Lung (tissue), 12 donors: ENCODE results near the gene BCL2L1. TPM values are rescaled to one million over a fixed set of nuclear protein-coding genes. Genes with fewer than 3 reads are reported as not detected.
A peak's percentile ranks its signal among the peaks of the same experiment; 100 is the strongest.

Experiments used
- ATAC-seq: fragments of 200-7000 bp; cut with Tn5 transposase; one replicate; pipeline ENCODE4 v1.9.1; 2020; ENCODE audit warnings: moderate number of reproducible peaks; ENCODE audit not compliant: insufficient read depth, low FRiP score
- DNase-seq, 3 donors: peaks; one replicate each; pipeline ENCODE4 v3.0.0-alpha.2; 2013 to 2017
- H3K27ac ChIP-seq, 2 donors: one replicate each; pipeline ENCODE4 v1.5.1; 2013; ENCODE audit warnings: mild to moderate bottlenecking in 2 of 2, moderate library complexity in 2 of 2, control low read depth in 1 of 2, inconsistent platforms in 1 of 2, low read depth in 1 of 2, low read length in 1 of 2
- H3K27me3 ChIP-seq, 3 donors: one replicate each; pipeline ENCODE4 v1.5.1; 2013; ENCODE audit warnings: low read length in 2 of 3; ENCODE audit not compliant: control insufficient read depth in 3 of 3, insufficient read depth in 3 of 3
- H3K36me3 ChIP-seq, 4 donors: one replicate each; pipeline ENCODE4 v1.5.1; 2013; ENCODE audit warnings: low read length in 4 of 4, mild to moderate bottlenecking in 1 of 4, moderate library complexity in 1 of 4; ENCODE audit not compliant: control insufficient read depth in 4 of 4, insufficient read depth in 4 of 4
- H3K4me1 ChIP-seq, 5 donors: one replicate each; pipeline ENCODE4 v1.5.1; 2013; ENCODE audit warnings: low read length in 5 of 5, mild to moderate bottlenecking in 2 of 5, moderate library complexity in 1 of 5; ENCODE audit not compliant: control insufficient read depth in 5 of 5, insufficient read depth in 5 of 5
- H3K4me3 ChIP-seq: one replicate; pipeline ENCODE4 v1.5.1; 2013; ENCODE audit warnings: mild to moderate bottlenecking, control low read depth, moderate library complexity
- H3K9ac ChIP-seq, 2 donors: one replicate each; pipeline ENCODE4 v1.5.1; 2013; ENCODE audit warnings: low read length in 2 of 2, control low read depth in 1 of 2; ENCODE audit not compliant: insufficient read depth in 1 of 2
- H3K9me3 ChIP-seq, 4 donors: one replicate each; pipeline ENCODE4 v1.5.1; 2013; ENCODE audit warnings: low read length in 3 of 4, mild to moderate bottlenecking in 1 of 4, moderate library complexity in 1 of 4; ENCODE audit not compliant: control insufficient read depth in 4 of 4, insufficient read depth in 3 of 4
- WGBS, 2 donors: extraction: QIAGEN DNeasy Blood & Tissue Kit; methylation state at CpG; one replicate each; pipeline ENCODE4 v1.1.7; 2013; 5-methylcytosine and 5-hydroxymethylcytosine counted together
- polyA plus RNA-seq, 2 donors: library from polyadenylated mRNA; stranded (reverse); fragments of 200-250 nt; gene quantifications; one replicate each; pipeline ENCODE4 v1.2.1, GENCODE V29; 2013
- total RNA-seq, 2 donors: library from RNA; depleted of rRNA in 1 of 2; stranded (reverse); fragments of >200 nt in 1 of 2; gene quantifications; one replicate each; pipeline ENCODE4 v1.2.1, GENCODE V29; 2014 to 2021
- TF ChIP-seq, protein P1 (sequence below): IDR thresholded peaks from 2 replicates; pipeline ENCODE4 v1.5.1; 2012; ENCODE audit warnings: mild to moderate bottlenecking; ENCODE audit errors: control extremely low read depth, extremely low read depth
- donor health status: control.
- donor health status: control.
- donor health status: Bipolar disorder and iron deficiency.
- donor health status: healthy.
- donor health status: DM: yes; HTN: yes; CAD: no.

The BCL2L1 gene
- total and polyA plus RNA-seq, 4 donors = 107 to 150 (median 117) TPM

DNA sequence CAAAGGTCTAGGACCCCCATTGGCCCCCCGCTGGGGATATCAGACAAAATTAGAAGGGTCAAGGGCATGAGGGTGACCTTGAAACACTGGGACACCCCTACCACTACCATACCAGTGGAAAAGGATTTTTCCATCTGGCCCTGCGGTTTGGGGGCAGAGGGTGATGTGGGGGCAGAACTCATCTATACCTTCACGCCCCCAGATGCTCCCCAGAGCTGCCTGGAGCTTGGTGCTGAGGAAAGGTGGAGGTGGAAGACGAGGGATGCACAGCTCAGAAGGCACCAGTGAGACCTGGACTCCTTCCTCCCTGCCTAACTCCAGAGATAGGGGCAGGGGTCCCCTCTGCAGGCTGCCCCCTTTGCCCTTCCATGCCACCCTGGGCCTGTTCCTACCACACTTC is 83.9 kb downstream of the BCL2L1 start:
- no peak overlapping the region for H3K9ac ChIP-seq
- ATAC-seq (no peak), DNase-seq (no peak)
- WGBS, 2 donors = 85 to 99% methylated on average over 4 of the region's 4 CpGs
- TF ChIP-seq, protein P1, sequence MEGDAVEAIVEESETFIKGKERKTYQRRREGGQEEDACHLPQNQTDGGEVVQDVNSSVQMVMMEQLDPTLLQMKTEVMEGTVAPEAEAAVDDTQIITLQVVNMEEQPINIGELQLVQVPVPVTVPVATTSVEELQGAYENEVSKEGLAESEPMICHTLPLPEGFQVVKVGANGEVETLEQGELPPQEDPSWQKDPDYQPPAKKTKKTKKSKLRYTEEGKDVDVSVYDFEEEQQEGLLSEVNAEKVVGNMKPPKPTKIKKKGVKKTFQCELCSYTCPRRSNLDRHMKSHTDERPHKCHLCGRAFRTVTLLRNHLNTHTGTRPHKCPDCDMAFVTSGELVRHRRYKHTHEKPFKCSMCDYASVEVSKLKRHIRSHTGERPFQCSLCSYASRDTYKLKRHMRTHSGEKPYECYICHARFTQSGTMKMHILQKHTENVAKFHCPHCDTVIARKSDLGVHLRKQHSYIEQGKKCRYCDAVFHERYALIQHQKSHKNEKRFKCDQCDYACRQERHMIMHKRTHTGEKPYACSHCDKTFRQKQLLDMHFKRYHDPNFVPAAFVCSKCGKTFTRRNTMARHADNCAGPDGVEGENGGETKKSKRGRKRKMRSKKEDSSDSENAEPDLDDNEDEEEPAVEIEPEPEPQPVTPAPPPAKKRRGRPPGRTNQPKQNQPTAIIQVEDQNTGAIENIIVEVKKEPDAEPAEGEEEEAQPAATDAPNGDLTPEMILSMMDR = no peak
- no peaks in the 10 kb centered on the region for H3K36me3 ChIP-seq
- no peaks in the 10 kb centered on the region for H3K27me3 ChIP-seq
- H3K9me3 ChIP-seq = no peaks in the 10 kb centered on the region
- peak overlapping the region in 1 of 2 donors; percentile 16 for H3K27ac ChIP-seq
- peaks cover 0 to 20% (median under 1%) of the 10 kb centered on the region in 5 donors for H3K4me1 ChIP-seq
- no peak overlapping the region for H3K4me3 ChIP-seq

DNA sequence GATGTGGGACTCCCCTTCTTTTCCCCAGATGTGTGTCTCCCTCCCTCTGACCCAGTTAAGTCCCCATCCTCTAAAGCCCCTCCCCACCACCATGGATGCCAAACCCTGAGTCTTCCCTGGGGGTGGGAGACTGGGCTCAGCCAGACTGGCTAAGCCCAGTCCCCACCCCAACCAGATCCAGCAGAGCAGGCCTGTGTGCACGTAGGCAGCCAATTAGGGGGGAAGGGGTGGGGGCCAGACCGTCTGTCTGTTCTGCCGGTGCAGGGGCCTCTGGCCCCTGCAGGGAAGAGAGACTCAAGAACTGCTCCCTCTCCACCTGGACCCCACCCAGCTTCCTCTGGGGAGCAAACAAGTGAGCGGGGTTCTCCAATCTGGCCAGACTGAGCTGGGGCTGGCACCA is 84.4 kb downstream of the BCL2L1 start:
- ATAC-seq (no peak), DNase-seq (peak; percentile 38 to 79 (median 42))
- Histone ChIP-seq H3K9ac (no peak overlapping the region), H3K4me1 (peaks cover 0 to 24% (median 5%) of the 10 kb centered on the region in 5 donors), H3K4me3 (no peak overlapping the region), H3K9me3 (no peaks in the 10 kb centered on the region), H3K36me3 (no peaks in the 10 kb centered on the region), H3K27ac (peak overlapping the region in 1 of 2 donors; percentile 34), H3K27me3 (no peaks in the 10 kb centered on the region)
- TF ChIP-seq, protein P1 = no peak
- WGBS, 2 donors = 73 to 79% methylated on average over 4 of the region's 4 CpGs

DNA sequence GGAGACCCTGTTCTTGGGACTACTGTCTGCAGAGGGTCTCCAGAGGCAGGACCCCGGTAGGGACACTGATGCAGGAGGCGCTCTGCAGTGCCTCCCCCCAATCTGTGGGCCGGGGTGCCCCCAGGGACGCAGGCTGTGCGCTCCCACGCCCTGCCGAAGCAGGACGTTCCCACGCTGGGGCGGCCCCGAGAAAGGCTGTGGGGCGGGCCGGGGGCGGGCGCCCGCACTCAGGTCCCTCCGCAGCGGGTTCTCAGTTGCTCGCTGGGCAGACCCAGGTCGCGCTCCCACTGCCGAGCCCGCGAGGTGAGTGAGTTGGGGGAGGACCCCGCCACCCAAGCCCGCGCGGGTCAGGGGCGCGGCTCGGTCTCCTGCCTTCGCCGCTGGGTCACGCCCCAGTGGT is 85.0 kb downstream of the BCL2L1 start, which contains the start of gene COX4I2:
COX4I2 (plus strand) TSS at position 253 of the 400 bp plus-strand sequence. CDS start 1,106 bp downstream, outside the sequence.
- WGBS, 2 donors = 57 to 71% methylated on average over 33 to 34 of the region's 34 CpGs
- Histone ChIP-seq H3K4me1 (peaks cover 0 to 31% (median 10%) of the 10 kb centered on the region in 5 donors), H3K27ac (peak within 1 kb of the TSS in 1 of 2 donors; percentile 34), H3K9me3 (no peaks in the 10 kb centered on the region), H3K27me3 (no peaks in the 10 kb centered on the region), H3K4me3 (no peak within 1 kb of the TSS), H3K9ac (no peak within 1 kb of the TSS), H3K36me3 (no peaks in the 10 kb centered on the region)
- TF ChIP-seq, protein P1 = no peak
- DNase-seq (peak in 1 of 3 donors; percentile 46), ATAC-seq (no peak)

DNA sequence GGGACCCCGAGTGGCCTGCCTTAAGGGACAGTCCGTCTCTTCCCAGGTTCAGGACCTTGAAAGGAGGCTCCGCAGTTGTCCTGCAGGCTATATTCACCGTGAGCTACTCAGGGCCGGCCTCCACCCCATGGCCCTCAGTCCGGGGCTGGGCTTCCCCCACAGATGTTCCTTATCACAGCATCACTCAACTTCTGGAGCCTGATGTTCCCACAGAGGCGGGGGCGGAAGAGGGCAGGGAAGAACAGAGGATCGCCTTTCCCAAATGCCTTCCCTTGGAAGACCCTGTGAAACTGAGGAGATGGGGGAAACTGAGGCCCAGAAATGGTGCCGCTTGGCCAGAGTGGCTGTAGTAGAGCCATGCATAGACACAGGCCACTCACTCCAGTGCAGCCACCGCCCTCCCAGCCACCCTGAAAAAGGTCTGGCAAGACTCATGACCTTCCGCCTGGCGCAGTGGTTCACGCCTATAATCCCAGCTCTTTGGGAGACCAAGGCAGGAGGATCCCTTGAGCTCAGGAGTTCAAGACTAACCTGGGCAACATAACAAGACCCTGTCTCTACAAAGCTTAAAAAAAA is 89.2 kb downstream of the BCL2L1 start:
- WGBS, 2 donors = 83 to 84% methylated on average over 14 of the region's 14 CpGs
- Histone ChIP-seq H3K36me3 (no peaks in the 10 kb centered on the region), H3K9ac (no peak overlapping the region), H3K27ac (peak overlapping the region in 1 of 2 donors; percentile 14), H3K4me1 (peaks cover 0 to 28% (median 10%) of the 10 kb centered on the region in 5 donors), H3K9me3 (no peaks in the 10 kb centered on the region), H3K27me3 (no peaks in the 10 kb centered on the region), H3K4me3 (no peak overlapping the region)
- ATAC-seq (peak; percentile 64), DNase-seq (peak; percentile 93 to 98 (median 97))
- TF ChIP-seq, protein P1 = no peak
